Measurements from ENCODE around the gene ENTPD3. TPM values are rescaled to one million over a fixed set of nuclear protein-coding genes. Genes with fewer than 3 reads are reported as not detected.
A peak's percentile ranks its signal among the peaks of the same experiment; 100 is the strongest.

ENTPD3 gene
- total and polyA plus RNA-seq, 2 of the 13 experiments (the other 11 are each of a cell fraction or from before 2014, with no cell fraction given) = 0.07 TPM; not detected in 1

DNA sequence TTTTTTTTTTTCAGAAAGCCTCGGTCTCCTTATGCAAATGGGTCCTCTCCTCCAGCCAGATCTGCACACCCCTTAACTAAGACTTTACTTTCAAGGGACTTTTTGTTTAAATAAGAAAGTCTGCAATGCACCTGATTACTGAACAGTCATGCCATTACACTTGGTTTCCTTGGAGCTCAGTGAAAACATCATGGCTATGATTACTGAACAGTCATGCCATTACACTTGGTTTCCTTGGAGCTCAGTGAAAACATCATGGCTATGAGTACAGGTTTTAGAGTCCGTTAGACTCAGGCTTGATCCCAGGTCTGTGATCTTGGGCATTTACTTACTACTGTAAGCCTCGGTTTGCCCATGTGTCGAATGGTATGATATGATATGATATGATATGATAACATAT lies 10.1 kb downstream of the ENTPD3 start:
- intact Hi-C loops (cut with micrococcal nuclease; ENCODE audit: unreplicated experiment) (no loop called here), in situ Hi-C loops (cut with HindIII; ENCODE audit: extremely low pct_ligation_motif_present, low pct_unique_long_range_greater_than_20kb) (no loop called here)
- BruUV-seq (replicated peaks) = no TSS peak
- H3K36me3 ChIP-seq (replicated peaks in 1 of 2; ENCODE audit: control insufficient read depth in 1 of 2, insufficient read depth in 2 of 2, low read length in 2 of 2) = no peaks in the 10 kb centered on the region
- no peak overlapping the region for H3K27ac ChIP-seq (ENCODE audit: extremely low read length, insufficient read depth, low read length)
- no peaks in the 10 kb centered on the region for H3K27me3 ChIP-seq (ENCODE audit: control insufficient read depth in 1 of 2, insufficient read depth in 2 of 2, low read length in 2 of 2)
- H3K4me1 ChIP-seq (ENCODE audit: insufficient read depth, low read length) = peaks cover 13% of the 10 kb centered on the region
- ChIA-PET CTCF (ENCODE audit: low intra/inter-chr PET ratio, low total read pairs) (no interaction called here), POLR2A (no interaction called here)
- no peaks in the 10 kb centered on the region for H4K20me1 ChIP-seq (ENCODE audit: insufficient read depth, low read length)
- H3K4me3 ChIP-seq (replicated peaks in 1 of 3; ENCODE audit: insufficient read depth in 1 of 3, low read depth in 2 of 3, low read length in 3 of 3) = no peak overlapping the region
- H3K79me2 ChIP-seq (ENCODE audit: insufficient read depth, low read length) = no peaks in the 10 kb centered on the region
- H3K9ac ChIP-seq (ENCODE audit: insufficient read depth, low read depth, low read length) = no peak overlapping the region
- FAIRE-seq (no peak), ATAC-seq (no peak), DNase-seq (ENCODE audit: low spot score) (no peak)
- no peak overlapping the region for H3K4me2 ChIP-seq (ENCODE audit: low read depth, low read length)
- H2AFZ ChIP-seq (ENCODE audit: low read length) = no peak overlapping the region
- H3K9me3 ChIP-seq (ENCODE audit: low read length) = 0 out of 2 replicates have a peak, but pooled peaks cover 4% of the 10 kb centered on the region
- 59% methylated on average over 4 of the region's 4 CpGs for WGBS (ENCODE audit: low lambda C conversion rate)
- no peak for TF ChIP-seq SIN3B (IDR thresholded peaks at IDR 0.05; ENCODE audit: low read length)
- TF ChIP-seq SOX5 (CRISPR knock-in tag; IDR thresholded peaks at IDR 0.05; ENCODE audit: borderline replicate concordance) = no peak
- no peak for TF ChIP-seq MED13 (CRISPR knock-in tag; IDR thresholded peaks at IDR 0.05)
- TF ChIP-seq SAFB2 (CRISPR knock-in tag; IDR thresholded peaks at IDR 0.05; ENCODE audit: borderline replicate concordance, low read depth) = no peak

DNA sequence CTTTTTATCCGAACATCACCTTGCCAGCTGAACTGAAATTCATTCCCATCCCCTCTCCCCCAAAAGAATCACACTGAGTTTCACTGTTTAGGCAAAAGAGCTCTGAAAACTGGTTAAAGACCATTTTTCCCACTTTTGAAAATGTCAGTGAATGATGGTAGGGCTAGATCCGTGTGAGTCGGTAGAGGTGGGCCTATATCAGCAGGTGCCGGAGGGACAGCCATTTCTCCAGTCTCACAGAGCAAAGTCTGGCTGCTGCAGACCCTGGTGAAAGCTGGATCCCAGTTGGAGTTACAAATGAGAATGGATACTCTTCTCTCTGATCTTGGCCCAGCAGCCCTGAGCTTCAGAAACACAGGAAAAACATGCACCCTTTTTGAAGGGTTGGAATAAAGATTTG lies 10.9 kb downstream of the ENTPD3 start:
- H2AFZ ChIP-seq (ENCODE audit: low read length) = no peak overlapping the region
- FAIRE-seq (no peak), DNase-seq (ENCODE audit: low spot score) (no peak), ATAC-seq (peak; percentile 63)
- no peaks in the 10 kb centered on the region for H4K20me1 ChIP-seq (ENCODE audit: insufficient read depth, low read length)
- H3K79me2 ChIP-seq (ENCODE audit: insufficient read depth, low read length) = no peaks in the 10 kb centered on the region
- intact Hi-C loops (cut with micrococcal nuclease; ENCODE audit: unreplicated experiment) (no loop called here), in situ Hi-C loops (cut with HindIII; ENCODE audit: extremely low pct_ligation_motif_present, low pct_unique_long_range_greater_than_20kb) (no loop called here)
- TF ChIP-seq, protein P1, sequence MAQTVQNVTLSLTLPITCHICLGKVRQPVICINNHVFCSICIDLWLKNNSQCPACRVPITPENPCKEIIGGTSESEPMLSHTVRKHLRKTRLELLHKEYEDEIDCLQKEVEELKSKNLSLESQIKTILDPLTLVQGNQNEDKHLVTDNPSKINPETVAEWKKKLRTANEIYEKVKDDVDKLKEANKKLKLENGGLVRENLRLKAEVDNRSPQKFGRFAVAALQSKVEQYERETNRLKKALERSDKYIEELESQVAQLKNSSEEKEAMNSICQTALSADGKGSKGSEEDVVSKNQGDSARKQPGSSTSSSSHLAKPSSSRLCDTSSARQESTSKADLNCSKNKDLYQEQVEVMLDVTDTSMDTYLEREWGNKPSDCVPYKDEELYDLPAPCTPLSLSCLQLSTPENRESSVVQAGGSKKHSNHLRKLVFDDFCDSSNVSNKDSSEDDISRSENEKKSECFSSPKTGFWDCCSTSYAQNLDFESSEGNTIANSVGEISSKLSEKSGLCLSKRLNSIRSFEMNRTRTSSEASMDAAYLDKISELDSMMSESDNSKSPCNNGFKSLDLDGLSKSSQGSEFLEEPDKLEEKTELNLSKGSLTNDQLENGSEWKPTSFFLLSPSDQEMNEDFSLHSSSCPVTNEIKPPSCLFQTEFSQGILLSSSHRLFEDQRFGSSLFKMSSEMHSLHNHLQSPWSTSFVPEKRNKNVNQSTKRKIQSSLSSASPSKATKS (CRISPR knock-in tag; IDR thresholded peaks at IDR 0.05) = no peak
- no peak for TF ChIP-seq TBP (CRISPR knock-in tag; IDR thresholded peaks at IDR 0.05)
- no peak for TF ChIP-seq CENPT (CRISPR knock-in tag; IDR thresholded peaks at IDR 0.05; ENCODE audit: low read depth)
- no peak for TF ChIP-seq DNMT1 (CRISPR knock-in tag; IDR thresholded peaks at IDR 0.05)
- H3K27ac ChIP-seq (ENCODE audit: extremely low read length, insufficient read depth, low read length) = peak overlapping the region; percentile 43
- ChIA-PET POLR2A (no interaction called here), CTCF (ENCODE audit: low intra/inter-chr PET ratio, low total read pairs) (no interaction called here)
- no peaks in the 10 kb centered on the region; a peak in 1 of 5 replicates for H3K27me3 ChIP-seq (ENCODE audit: control insufficient read depth in 1 of 2, insufficient read depth in 2 of 2, low read length in 2 of 2)
- H3K9me3 ChIP-seq (ENCODE audit: low read length) = 0 out of 2 replicates have a peak, but pooled peaks cover 4% of the 10 kb centered on the region
- H3K4me2 ChIP-seq (ENCODE audit: low read depth, low read length) = peak overlapping the region; percentile 73
- TSS peak; percentile 77 for BruUV-seq (replicated peaks)
- no peaks in the 10 kb centered on the region for H3K36me3 ChIP-seq (replicated peaks in 1 of 2; ENCODE audit: control insufficient read depth in 1 of 2, insufficient read depth in 2 of 2, low read length in 2 of 2)
- peak overlapping the region; percentile 47; the same call in 1 of the 2 replicates for H3K9ac ChIP-seq (ENCODE audit: insufficient read depth, low read depth, low read length)
- H3K4me3 ChIP-seq (replicated peaks in 1 of 3; ENCODE audit: insufficient read depth in 1 of 3, low read depth in 2 of 3, low read length in 3 of 3) = peak overlapping the region in 1 of 3 experiments; percentile 21; a peak in 2 of 6 replicates
- WGBS (ENCODE audit: low lambda C conversion rate) = 25% methylated on average over 4 of the region's 4 CpGs
- peaks cover 13% of the 10 kb centered on the region for H3K4me1 ChIP-seq (ENCODE audit: insufficient read depth, low read length)
